Stromal cell of bone marrow (primary cell): ENCODE results near the gene ZC3H7B.
"Not testable (repeated sequence)": the region's sequence is repeated elsewhere in the genome, so short reads cannot be mapped to it uniquely, and the experiment has no call there.

Experiments
- DNase-seq: peaks from one replicate; pipeline ENCODE4 v3.0.0-alpha.2; 2012; ENCODE audit warnings: low read depth

ZC3H7B gene

DNA sequence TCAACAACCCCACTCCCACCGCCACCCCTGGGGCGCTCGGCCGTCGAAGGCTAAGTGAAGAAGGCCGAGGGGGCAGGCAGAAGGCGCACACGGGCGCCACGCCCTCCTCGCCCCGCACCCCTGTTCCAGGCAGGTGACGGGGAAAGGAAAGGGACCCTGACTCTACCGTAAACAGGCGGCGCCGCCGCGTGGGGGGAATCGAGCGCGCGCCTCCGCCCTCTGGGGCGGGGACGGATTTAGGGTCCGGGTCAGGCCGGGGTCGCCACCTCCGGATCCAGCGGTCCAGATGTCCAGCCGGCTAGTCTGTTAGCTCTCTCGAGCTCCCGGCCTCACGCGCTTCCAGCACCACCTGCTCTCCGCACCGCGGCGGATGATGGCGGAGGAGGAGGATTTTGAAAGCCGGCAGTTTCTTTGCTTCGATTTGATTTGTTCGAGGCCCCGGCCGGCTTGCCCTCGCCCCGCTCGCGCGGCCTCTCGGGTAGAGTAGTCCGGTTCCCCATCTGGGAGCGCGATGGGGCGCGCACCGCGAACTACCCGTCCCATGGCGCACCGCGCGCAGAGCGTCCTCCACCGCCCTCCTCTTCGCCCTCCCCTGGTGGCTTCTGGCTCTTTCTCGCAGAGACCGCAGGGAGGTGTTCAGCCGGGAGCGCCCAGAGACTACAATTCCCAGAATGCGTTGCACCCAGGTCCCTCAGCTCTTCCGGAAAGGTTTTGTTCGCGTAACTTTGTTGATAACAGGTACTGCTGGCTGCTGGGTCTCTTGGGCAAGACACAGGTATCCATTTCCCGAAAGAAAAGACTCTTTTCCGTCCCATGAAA is 15.3 kb upstream of the ZC3H7B start, which contains the start of gene RANGAP1:
RANGAP1 (minus strand) TSS at position 368 of the 819 bp plus-strand sequence. CDS start 5,143 bp downstream, outside the sequence.
- DNase-seq: peak; percentile 98

DNA sequence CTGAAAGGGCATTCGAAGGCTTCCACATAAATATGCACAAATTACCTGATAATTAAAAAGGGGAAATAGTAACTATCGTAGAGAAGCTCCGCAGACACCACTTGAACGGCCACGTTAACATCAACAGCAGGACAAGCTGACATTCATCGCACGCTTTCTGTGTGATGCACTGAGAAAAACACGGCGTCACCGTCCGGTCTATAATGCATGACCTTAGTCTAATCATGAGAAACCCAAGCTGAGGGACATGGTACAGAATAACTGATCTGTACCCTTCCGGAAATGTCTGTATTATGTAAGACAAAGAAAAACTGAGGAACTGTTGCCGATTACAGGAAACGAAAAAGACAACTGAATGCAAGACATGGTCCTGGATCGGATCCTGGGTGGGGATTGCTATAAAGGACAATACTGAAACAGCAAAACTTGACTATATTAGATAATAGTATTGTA is 14.7 kb upstream of the ZC3H7B start:
- no peak for DNase-seq

DNA sequence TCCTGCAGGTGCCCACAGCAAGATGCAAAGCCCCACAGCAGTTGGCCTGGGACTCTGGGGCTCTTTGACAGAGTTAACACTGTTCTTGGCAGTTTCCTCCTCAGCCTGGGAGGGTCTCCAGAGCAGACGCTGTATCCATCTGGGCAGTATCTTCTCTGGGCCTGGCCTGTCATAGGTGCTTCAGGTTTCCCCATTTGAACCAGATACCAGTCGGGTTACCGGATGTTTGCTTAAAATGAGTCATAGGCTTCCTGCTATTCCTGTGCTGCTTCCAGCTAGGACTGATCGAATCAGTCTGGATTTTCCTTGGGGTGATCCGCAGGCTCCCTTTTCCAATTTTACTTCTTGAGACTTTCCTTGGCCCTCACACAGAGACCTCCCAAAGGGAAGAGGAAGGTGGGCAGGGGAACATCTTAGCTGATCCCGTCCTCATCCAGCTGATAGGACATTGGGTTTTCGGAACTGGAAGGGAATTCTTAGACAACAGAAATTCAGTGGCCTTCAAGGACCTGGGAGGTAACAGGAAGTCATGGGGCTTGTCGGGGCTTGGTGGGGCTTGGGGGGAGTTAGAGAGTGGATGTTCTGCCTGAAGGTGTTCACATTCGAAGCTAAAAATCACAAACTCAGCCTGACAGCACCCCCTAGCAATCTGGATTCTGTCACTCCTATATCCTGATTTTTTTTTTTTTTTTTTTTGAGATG is 12.9 kb upstream of the ZC3H7B start:
- no peak for DNase-seq

DNA sequence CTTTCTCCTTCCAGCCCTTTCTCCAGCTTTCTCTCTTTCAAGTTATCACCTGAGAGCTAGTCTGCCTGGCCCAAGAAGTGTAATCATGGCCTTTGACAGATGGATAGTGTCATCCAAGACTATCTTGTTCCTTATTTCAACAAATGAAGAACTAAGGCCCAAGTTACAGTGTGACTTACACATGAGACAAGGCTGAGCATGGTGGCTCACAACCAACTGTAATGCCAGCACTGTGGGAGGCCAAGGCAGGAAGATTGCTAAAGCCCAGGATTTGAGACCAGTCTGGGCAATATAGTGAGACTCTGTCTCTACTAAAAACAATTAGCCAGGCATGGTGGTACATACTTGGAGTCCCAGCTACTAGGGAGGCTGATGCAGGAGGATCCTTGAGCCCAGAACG is 11.7 kb upstream of the ZC3H7B start:
- no peak for DNase-seq

DNA sequence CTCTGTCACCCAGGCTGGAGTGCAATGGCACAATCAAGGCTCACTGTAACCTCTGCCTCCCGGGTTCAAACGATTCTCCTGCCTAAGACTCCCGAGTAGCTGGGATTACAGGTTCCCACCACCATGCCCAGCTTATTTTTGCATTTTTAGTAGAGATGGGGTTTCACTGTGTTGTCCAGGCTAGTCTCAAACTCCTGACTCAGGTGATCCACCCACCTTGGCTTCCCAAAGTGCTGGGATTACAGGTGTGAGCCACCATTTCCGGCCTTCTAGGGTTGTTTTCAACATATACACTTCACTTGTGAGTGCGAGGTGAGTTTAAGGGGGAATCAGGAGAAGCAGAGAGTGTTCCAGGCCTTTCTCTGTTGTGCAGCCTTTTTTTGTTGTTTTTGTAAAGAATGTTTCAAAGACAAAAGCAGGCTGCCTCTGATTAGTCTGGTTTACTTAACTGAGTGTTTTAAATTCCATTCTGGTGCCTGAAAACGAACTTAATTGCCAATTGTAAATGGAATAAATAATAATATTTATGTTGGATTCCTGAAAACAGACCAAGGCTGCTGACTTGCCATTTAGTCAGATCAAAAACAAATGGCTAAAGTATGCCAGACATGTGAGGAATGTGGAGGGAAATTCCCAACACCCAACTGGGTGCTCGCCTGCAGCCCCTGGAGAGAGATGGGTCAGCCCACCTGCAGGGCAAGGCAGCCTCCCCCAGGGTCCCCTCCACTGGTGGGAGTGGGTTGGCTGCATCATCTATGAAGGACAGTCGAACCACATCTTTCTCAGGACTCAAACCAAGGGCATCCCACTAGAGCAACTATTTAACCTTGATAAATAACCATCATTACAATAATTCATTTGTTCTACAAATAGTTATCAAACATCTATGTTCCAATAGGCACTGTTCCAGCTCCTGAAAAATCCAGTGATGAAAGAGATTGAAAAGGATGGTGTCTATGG is 10.8 kb upstream of the ZC3H7B start:
- no peak for DNase-seq

DNA sequence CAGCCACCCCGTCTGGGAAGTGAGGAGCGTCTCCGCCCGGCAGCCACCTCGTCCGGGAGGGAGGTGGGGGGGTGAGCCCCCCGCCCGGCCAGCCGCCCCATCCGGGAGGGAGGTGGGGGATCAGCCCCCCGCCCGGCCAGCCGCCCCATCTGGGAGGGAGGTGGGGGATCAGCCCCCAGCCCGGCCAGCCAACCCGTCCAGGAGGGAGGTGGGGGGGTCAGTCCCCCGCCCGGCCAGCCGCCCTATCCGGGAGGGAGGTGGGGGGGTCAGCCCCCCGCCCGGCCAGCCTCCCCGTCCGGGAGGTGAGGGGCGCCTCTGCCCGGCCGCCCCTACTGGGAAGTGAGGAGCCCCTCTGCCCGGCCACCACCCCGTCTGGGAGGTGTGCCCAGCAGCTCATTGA is 6.5 kb upstream of the ZC3H7B start:
- not testable (repeated sequence) for DNase-seq

DNA sequence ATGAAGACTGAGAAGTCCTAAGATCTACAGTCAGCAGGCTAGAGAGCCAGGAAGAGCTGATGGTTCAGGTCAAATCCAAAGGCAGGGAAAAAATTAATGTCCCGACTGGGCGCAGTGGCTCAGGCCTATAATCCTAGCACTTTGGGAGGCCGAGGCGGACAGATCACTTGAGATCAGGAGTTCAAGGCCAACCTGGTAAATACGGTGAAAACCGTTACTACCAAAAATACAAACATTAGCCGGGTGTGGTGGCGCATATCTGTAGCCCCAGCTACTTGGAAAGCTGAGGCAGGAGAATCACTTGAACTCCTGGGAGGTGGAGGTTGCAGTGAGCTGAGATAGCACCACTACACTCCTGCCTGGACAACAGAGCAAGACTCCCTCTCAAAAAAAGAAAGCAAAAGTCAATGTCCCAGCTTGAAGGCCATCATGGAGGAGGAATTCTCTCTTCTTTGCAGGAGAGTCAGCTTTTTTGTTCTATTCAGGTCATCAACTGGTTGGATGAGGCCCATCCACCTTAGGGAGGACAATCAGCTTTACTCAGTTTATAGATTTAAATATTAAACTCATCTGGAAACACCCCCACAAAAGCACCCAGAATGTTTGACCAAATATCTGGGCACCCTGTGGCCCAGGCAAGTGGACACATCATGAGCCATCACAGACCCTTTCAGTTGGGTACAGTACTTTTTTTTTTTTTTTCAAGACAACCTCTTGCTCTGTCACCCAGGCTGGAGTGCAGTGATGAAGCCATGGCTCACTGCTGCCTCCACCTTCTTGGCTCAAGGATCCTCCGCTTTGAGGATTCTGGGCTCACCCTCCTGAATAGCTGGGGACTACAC is 4.3 kb upstream of the ZC3H7B start:
- no peak for DNase-seq

DNA sequence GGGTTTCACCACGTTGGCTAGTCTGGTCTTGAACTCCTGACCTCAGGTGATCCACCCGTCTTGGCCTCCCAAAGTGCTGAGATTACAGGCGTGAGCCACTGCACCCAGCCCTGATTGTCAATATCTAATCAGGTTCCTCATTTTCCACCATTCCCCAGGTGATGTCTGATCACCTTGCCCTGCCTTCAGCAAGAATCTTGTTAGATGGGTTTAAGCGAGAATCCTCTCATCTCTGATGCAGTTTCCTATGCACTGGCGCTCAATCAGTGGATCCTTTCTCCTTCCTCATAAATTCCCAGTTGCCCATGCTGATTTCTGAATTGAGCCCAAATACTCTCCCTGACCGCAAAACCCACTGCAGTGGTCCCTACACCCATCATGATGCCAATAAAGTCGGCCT is 664 bp upstream of the ZC3H7B start:
- no peak for DNase-seq

DNA sequence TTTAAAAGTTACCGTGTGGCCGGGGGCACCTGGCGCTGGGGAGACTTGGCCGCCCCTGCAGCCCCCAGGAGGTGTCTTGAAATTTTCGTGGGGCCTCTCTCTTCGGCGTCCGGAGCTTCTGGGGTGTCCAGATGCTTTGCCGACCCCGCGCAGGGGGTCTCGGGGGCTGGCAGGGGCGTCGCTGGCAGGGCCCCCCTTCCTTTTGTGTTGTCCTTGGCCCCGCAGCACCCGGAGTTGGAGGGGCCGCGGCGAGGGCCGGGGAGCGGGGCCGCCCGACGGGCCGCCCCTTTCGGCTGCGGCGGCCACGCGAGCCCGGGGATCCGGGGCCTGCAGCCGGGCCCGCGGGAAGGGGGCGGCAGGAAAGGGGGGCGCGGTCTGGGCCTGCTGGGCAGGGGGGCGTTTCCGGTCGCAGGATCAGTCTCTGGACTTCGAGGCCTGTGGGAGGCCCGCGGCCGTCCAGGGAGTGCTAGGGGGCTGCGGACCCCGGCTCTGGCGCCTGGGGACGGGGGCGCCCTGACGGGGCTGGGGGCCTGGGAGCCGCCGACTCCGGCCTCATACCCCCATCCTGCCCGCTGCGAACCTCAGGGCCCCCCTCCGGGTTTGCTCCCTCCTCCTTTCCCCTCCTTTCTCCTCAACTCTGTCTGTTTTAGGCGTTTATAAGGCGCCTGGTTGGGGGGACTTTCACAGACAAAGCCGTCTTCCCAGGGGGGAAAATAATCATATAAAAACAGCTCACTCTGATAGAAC is 869 bp downstream of the ZC3H7B start:
- DNase-seq: no peak

DNA sequence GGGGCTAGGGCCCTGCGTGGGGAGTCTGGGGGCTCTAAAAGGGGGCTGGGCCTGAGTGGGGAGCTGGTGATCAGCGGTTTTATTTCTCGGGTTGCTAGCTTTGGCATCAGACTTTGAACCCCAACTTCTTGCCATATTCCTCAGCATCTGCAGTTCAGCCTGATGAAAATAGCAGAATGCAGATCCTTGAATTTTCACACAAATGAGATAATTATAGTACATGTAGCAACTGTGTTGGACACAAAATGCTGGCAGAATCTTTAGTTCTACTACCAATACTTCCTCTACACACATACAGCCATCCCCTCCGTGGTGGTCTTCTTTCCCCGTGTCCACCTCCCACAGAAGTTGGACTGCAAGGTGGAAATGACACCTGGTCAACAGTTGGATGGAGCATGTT is 1.5 kb downstream of the ZC3H7B start:
- DNase-seq: no peak

DNA sequence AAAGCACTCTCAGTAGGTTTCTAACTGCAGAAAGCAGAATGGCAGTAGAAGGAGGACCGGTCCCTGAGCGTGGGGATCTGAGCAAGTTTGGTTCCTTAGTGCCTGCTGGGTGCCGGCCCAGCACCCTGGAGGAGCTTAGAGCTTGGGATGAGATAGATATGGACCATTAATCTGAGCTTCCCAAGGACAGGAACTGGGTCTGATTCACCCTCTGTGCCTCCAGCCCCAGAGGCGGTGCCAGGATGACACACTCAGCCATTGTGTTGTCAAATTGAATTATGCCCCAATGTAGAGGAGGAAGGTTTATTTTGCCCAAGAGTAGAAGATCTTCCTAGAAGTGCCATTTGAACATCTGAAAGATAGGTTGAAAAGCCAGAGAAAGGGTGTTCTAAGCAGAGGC is 4.3 kb downstream of the ZC3H7B start:
- peak; percentile 76 for DNase-seq

DNA sequence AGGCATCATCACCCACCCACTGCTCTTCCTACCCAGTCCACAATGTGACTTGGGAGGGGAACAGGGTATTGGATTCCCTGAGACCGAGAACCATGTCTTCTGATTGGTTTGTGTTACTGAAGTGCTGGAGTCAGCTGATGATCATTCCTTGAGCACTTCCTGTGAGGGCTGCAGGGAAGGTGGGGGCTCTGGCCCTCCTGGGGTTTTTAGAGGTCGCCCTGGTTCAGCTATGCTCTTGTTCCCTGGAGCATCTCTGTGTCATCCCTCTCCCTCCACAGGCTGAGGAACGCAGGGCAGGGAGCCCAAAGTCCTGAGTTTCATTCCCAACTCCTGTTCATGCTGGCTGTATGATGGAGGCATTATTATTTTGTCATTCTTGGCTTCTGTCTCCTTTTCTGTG is 6.7 kb downstream of the ZC3H7B start:
- DNase-seq: no peak

DNA sequence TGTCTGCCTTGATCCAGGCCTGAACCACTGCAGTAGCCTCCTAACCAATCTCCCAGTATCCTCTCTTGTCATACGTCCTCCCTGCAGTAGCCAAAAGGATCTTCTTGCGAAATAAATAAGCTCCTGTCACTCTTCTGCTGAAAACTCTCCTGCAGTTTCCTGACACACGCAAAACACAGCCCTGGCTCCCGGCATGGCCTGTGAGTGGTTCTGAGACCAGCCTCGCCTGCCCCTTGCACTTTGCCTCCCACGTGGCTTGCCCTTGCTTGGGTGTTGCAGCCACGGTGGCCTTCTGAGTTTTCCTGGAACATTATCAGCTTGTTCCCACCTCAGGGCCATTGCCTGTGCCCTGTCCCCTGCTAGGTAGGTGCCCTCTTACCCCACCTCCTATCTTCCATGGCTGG is 7.2 kb downstream of the ZC3H7B start:
- DNase-seq: no peak

DNA sequence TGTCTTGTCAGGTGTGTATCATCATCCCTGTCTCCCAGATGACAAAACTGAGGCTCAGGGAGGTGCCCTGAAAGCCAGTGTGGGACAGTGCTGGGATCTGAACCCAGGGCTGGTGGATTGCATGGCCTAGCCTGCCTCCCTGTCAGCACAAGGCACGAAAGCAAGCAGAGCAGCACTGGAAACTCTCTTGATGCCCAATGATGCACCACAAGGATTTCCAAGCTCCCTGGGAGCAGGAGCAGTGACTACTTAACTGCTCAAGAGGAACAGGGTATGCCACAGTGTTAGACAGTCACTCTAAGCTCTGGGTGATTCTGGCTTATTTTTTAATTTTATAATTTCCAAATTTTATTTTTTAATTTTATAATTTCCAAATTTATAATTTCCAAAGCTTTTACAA is 9.0 kb downstream of the ZC3H7B start:
- DNase-seq: no peak

DNA sequence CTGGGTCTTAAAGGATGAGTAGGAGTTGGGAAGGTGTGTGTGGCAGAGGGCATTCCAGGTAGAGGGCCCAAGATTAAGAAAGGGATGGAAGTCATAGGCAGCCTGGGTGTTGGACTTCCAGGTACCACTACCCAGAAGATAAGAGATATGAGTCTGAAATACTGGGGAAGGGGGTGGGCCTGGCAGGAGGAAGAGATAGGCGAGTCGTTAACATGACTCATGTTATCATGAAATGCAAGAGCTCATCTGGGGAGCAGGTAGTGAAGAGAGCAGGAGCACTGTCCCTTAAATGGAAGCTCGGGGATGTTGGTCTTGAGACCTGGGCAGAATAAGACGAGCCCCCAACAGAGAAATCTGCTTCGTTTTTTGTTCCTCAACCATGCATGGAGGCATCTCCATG is 10.2 kb downstream of the ZC3H7B start:
- no peak for DNase-seq

DNA sequence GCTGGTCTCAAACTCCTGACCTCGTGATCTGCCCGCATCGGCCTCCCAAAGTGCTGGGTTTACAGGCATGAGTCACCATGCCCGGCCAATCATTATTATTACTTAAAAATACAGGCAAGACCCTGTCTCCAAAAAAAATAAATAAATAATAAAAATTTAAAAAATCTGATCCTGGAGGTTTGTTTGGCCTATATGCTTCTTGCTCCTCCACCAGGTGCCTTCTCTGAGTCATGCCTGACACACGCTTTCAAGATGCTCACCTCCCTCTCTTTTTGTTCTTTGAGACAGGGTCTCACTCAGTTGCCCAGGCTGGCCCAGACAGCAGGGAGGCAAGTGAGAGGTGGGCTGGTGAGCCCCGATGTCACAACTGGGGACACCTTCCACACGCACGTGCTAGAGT is 13.5 kb downstream of the ZC3H7B start:
- DNase-seq: no peak

DNA sequence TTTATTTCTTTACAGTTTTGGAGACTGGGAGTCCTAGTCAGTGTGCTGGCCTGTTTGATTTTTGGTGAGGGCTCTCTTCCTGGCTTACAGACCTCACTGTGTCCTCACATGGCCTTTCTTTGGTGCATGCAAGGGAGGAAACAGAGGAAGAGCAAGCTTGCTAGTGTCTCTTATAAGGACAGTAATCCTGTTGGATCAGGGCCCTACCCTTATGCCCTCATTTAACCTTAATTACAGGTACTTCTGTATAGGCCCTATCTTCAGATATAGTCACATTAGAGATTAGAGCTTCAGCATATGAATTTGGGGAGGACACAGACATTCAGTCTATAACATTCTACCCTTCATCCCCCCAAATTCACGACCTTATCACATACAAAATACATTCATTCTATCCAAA is 14.3 kb downstream of the ZC3H7B start:
- DNase-seq: no peak

DNA sequence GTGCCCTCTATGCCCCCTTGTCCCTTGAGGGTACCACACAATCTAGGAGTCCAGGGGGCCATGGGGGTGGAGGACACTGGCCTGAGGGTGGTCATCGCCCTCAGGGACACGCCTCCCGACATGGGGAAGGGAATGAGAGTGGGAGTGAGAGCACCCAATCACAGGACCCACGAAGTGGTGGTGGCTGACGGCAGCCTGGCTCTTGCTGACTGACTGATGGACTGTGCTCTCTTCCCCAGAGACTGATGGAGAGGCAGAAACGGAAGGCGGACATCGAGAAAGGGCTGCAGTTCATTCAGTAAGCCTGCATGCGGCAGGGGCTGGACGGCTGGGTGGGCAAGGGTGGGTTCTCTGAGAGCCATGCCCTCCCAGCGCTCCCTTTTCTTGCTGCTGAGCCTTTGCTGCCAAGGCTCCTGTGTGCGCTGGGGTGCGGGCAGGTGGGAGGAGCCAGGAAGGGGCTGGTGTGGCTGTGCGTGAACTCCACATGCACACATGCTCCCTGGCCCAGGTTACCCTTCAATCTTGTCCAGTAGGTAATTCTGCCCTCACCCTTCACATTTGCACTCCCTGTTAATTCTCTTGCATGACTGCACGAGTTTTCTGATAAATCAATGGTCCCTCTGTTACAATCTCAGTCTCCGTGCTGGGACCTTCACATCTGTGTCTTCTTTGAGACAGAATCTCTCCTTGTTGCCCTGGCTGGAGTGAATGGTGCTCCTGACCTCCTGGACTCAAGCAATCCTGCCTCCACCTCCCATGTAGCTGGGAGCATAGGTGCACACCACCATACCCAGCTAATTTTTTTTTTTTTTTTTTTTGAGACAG is 19.3 kb downstream of the ZC3H7B start:
- DNase-seq: no peak

DNA sequence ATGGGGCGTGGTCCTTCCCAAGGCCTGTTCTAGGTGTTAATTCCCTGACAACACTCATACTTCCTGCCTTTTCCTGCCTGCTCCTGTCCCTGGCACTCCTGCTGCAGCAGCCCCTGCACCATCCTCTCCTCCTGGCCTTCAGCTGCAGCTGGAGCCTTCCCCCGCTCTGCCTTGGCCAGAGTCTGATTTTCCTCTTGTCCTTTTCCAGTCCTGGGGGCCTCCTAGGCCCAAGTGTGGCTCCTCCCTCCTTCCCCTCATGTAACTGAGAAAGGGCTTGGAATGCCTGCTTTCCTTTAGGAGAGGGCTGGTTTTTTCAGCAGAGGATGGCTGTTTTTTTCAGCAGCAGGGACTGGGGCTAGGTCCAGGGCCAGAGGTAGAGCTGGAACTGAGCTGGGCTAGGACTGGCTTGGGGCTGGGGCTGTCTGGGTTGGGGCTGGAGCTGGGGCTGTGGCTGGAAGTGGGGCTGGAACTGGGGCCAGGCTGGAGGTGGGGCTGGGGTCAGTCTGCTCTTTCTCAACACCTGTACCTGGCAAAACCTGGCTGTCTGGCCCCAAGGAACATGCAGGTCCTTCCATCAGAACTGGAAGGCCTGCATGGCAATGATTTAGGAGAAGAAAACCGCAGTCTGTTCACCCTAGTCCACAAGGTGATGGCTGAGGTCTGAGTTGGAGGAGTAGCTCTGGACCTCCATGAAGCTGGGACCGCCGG is 23.6 kb downstream of the ZC3H7B start:
- DNase-seq: no peak
